BJ (cell line): ENCODE data around the gene LLGL2. TPM values are rescaled to one million over a fixed set of nuclear protein-coding genes. Genes with fewer than 3 reads are reported as not detected.

ENCODE experiments used
- CTCF ChIA-PET: fragments of 350-600 bp; formaldehyde crosslinking; extraction: SDS; loops from one replicate; lab custom pipeline; 2021; ENCODE audit warnings: antibody characterized with exemption, inconsistent platforms; lab: Yijun Ruan, JAX
- POLR2A ChIA-PET: fragments of 300-600 bp; sonication (Branson Sonifier 250); formaldehyde crosslinking; extraction: SDS; loops from one replicate; lab custom pipeline; 2021; ENCODE audit warnings: antibody characterized with exemption; lab: Charles Lee
- DNase-seq: peaks from one replicate; pipeline ENCODE4 v3.0.0-alpha.2; 2011; ENCODE audit warnings: low read depth
- H3K27me3 ChIP-seq: 2 replicates; pipeline ENCODE4 v1.6.0; 2011; ENCODE audit warnings: low read length; ENCODE audit not compliant: control insufficient read depth, insufficient read depth
- H3K36me3 ChIP-seq: 2 replicates; pipeline ENCODE4 v1.5.1; 2011; ENCODE audit warnings: low read length; ENCODE audit not compliant: control insufficient read depth, insufficient read depth
- H3K4me3 ChIP-seq: 2 replicates; pipeline ENCODE4 v1.5.1; 2011; ENCODE audit warnings: low read depth, mild to moderate bottlenecking, control low read depth, low read length
- polyA plus RNA-seq: library from polyadenylated mRNA; depleted of rRNA; stranded (reverse); fragments of >200 nt; gene quantifications from 2 replicates; pipeline ENCODE4 v1.2.3, GENCODE V29; 2011
- TF ChIP-seq, protein P1 (sequence below): IDR thresholded peaks from 2 replicates; pipeline ENCODE4 v1.5.1; 2011; ENCODE audit warnings: low read depth, mild to moderate bottlenecking, control low read depth, inconsistent platforms, low read length, moderate library complexity; ENCODE audit not compliant: insufficient read depth

The LLGL2 gene
- polyA plus RNA-seq, 1 experiment = 1.6 TPM

- TF ChIP-seq, protein P1, sequence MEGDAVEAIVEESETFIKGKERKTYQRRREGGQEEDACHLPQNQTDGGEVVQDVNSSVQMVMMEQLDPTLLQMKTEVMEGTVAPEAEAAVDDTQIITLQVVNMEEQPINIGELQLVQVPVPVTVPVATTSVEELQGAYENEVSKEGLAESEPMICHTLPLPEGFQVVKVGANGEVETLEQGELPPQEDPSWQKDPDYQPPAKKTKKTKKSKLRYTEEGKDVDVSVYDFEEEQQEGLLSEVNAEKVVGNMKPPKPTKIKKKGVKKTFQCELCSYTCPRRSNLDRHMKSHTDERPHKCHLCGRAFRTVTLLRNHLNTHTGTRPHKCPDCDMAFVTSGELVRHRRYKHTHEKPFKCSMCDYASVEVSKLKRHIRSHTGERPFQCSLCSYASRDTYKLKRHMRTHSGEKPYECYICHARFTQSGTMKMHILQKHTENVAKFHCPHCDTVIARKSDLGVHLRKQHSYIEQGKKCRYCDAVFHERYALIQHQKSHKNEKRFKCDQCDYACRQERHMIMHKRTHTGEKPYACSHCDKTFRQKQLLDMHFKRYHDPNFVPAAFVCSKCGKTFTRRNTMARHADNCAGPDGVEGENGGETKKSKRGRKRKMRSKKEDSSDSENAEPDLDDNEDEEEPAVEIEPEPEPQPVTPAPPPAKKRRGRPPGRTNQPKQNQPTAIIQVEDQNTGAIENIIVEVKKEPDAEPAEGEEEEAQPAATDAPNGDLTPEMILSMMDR = no peak
- no peak overlapping the region; the same call in 1 of the 2 replicates for H3K4me3 ChIP-seq
- peaks cover 6% of the 10 kb centered on the region for H3K36me3 ChIP-seq
- DNase-seq = no peak
- ChIA-PET POLR2A (no interaction called here), CTCF (interaction anchor here (0.8 to 2.0 kb wide), 5 partner anchors 10 to 365 kb away, joined by 3 to 8 read pairs (median 4); partner anchors contain the start of genes SMIM5 and TRIM47)
- H3K27me3 ChIP-seq = no peaks in the 10 kb centered on the region
Observed at GRCh38 chr17:75513641-75514000, 11.9 kb upstream of the LLGL2 start.

DNA sequence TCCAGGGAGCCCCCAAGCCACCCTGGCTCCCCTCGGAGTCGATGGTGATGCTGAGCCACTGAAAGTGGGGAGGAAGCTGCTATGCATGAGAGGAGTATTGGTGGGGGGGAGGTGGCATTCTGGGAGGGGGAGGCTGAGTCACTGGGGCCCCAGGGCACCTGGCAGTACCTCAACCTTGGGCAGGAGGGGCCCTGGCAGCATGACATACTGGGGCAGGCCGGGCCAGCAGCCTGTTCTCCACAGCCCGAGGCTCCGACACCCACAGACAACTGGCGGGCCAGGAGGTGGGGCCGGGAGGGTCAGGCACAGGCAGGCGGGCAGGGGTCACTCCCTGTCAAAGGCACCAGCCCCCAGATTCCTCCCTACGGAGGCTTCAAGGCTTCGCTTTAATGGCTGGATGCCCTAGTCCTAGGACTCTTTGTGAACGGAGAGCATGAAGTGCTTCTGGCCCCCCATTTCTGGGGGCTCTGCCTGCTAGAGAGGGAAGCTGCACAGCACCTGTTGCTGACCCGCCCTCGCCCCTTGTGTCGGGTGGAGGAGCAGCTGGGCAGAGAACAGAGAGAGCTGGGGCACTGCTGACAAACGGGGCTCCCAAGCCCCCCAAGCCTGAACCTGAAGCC is 11.1 kb upstream of the LLGL2 start:
- H3K27me3 ChIP-seq = no peaks in the 10 kb centered on the region
- ChIA-PET CTCF (interaction anchor here (0.8 to 1.8 kb wide), 4 partner anchors 10 to 553 kb away, joined by 3 to 6 read pairs (median 4); partner anchors contain the start of gene SMIM5), POLR2A (no interaction called here)
- peaks cover 5% of the 10 kb centered on the region for H3K36me3 ChIP-seq
- TF ChIP-seq, protein P1 = no peak
- DNase-seq = no peak
- H3K4me3 ChIP-seq = peak overlapping the region; percentile 83

- Histone ChIP-seq H3K36me3 (peaks cover 1% of the 10 kb centered on the region), H3K27me3 (no peaks in the 10 kb centered on the region), H3K4me3 (peak overlapping the region; percentile 83)
- POLR2A ChIA-PET = no interaction called here
- DNase-seq = no peak
- TF ChIP-seq, protein P1 = no peak
- CTCF ChIA-PET = interaction anchor here (0.8 to 1.8 kb wide), 3 partner anchors 10 to 554 kb away, joined by 3 to 6 read pairs (median 4); no protein-coding TSS in a partner anchor
Observed at GRCh38 chr17:75514919-75515495, 10.5 kb upstream of the LLGL2 start.

DNA sequence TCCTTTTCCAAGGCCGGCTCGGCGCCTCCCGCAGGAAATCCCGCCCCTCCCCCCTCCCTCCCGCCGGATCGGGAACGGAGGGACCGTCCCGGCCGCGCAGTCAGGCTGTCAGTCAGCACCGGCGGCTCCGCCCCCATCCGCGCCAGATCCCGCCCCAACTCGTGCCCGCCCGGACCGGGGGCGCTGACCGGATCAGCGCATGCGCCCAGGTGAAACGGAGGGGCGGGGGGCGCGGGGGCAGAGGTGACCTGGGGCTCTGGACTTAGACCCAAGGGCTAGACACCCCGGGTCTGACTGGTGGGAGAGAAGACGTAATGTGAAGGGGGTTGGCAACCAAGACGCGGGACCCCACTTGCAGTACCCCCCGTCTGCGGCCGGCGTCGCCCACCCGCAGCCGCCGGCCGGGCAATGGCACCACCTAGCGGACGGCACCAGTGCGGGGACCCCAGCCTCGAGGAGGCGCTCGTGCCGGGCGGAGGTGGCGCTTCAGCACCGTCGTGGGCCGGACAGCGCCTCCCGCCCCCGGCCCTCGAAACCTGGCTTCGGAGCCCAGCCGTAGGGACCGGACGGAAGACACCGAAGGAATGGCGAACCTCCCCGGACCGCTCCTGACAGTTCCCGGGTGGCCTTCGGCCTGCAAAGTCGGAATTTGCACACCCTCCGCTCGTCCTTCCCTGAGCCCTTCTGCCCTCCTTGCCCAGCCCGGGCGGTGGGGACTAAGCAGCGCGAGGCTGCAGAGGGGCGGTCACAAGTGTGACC is 9.8 kb upstream of the LLGL2 start, which contains the start of gene CASKIN2:
TSS of gene CASKIN2 (minus strand) at position 42 of the 759 bp plus-strand sequence. CDS start 1,733 bp downstream, outside the sequence.
- CTCF ChIA-PET = interaction anchor here (0.6 to 1.8 kb wide), 14 partner anchors 9 to 245 kb away, joined by 3 to 25 read pairs (median 4); partner anchors contain the start of genes LLGL2 and MIF4GD
- H3K36me3 ChIP-seq = peaks cover 1% of the 10 kb centered on the region
- TF ChIP-seq, protein P1 = peak; percentile 92
- POLR2A ChIA-PET = interaction anchor here (0.5 to 0.6 kb wide), 2 partner anchors 34 to 179 kb away, joined by 3 to 5 read pairs; no protein-coding TSS in a partner anchor
- H3K4me3 ChIP-seq = peak within 1 kb of the TSS; percentile 83
- H3K27me3 ChIP-seq = no peaks in the 10 kb centered on the region
- peak; percentile 42 for DNase-seq

GRCh38 chr17:75516255-75516618 is 9.3 kb upstream of the LLGL2 start, which contains the start of gene TSEN54:
Gene TSEN54, plus strand, starts transcription at chr17:75516528. Its CDS starts 33 bp downstream, at chr17:75516561.
- ChIA-PET CTCF (interaction anchor here (0.6 to 1.8 kb wide), 23 partner anchors 9 to 249 kb away, joined by 3 to 25 read pairs (median 4); partner anchors contain the start of genes GALK1, LLGL2, MIF4GD and TMEM94), POLR2A (interaction anchor here (0.5 to 0.6 kb wide), 2 partner anchors 33 to 179 kb away, joined by 3 to 5 read pairs; no protein-coding TSS in a partner anchor)
- H3K4me3 ChIP-seq = peak within 1 kb of the TSS; percentile 83
- peaks cover 1% of the 10 kb centered on the region for H3K36me3 ChIP-seq
- no peaks in the 10 kb centered on the region for H3K27me3 ChIP-seq
- peak; percentile 30 for DNase-seq
- TF ChIP-seq, protein P1 = no peak
